Kidney glomerular epithelial cell (primary cell): ENCODE results near the gene ANXA10.
"Not testable (repeated sequence)": the region's sequence is repeated elsewhere in the genome, so short reads cannot be mapped to it uniquely, and the experiment has no call there.

Experiments
- DNase-seq: peaks from one replicate; lab custom pipeline; 2025; lab: John Stamatoyannopoulos, UW

Gene ANXA10

DNA sequence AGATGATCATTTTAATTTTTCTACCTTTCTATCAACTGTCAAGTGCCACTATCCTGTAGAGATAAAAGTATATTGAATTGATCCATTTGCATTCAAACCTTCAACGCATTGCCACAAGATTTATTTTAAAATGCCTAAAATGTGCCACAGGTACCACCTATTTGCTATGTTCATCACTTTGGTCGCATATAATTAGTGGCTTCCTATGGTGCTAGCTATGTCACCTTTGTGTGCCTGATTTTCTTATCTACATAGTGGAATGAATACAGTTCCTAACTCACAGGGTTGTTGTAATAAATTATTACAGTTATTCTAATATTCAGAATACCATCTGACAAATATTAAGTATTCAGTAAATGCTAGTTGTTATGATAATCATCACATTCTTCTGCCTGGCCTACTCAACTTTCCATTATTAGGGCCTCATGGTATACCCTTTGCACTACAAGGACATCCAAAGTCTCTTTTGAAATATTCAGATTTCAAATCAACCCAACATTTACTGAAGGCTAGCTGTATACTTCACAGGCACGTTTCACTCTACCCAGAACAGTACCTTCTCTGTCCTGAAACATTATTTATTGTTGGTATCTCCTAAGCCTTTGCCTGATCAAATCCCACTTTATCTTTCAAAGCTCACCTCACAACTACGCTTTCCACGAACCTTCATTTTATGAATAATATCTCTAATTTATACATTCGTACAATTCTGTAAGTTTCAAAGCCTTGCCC is 62.4 kb downstream of the ANXA10 start:
- no peak for DNase-seq

GRCh38 chr4:168162604-168163003 is 70.3 kb downstream of the ANXA10 start:
- DNase-seq = peak; percentile 32

GRCh38 chr4:168163106-168163505 is 70.8 kb downstream of the ANXA10 start:
- DNase-seq = no peak

GRCh38 chr4:168164045-168164444 is 71.7 kb downstream of the ANXA10 start:
- DNase-seq = no peak

- DNase-seq = no peak
Measured at GRCh38 chr4:168164915-168165548, 72.7 kb downstream of the ANXA10 start.

DNA sequence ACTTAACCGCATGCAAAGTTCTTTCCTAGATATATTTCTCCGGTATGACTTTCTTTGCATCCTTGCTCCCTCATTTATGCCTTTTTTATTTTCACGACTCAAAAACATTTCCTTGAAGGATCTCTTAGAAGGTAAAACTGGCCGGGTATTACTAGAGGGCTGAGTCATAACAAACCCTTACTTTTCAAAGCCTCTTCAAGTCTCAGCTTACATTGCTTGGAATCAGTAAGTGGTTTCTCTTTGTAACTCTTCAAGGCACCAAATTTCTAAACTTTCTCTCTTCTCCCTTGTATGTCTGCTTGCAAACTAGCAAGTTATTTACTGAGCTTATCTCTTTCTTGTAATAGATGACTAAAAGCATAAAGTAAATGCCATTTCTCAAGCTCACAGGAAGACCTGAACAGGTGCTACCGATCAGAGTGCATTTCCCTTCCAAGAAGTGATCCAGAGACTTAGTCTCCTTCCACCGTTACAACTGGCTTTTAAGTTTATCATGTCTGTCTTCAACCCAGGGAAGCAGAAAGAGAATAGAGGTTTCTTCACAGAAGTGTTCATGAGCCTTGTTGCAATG is 75.5 kb downstream of the ANXA10 start:
- DNase-seq = no peak

- no peak for DNase-seq
Measured at GRCh38 chr4:168174308-168174707, 82.0 kb downstream of the ANXA10 start.

GRCh38 chr4:168177546-168178149 is 85.3 kb downstream of the ANXA10 start:
- DNase-seq = no peak

DNA sequence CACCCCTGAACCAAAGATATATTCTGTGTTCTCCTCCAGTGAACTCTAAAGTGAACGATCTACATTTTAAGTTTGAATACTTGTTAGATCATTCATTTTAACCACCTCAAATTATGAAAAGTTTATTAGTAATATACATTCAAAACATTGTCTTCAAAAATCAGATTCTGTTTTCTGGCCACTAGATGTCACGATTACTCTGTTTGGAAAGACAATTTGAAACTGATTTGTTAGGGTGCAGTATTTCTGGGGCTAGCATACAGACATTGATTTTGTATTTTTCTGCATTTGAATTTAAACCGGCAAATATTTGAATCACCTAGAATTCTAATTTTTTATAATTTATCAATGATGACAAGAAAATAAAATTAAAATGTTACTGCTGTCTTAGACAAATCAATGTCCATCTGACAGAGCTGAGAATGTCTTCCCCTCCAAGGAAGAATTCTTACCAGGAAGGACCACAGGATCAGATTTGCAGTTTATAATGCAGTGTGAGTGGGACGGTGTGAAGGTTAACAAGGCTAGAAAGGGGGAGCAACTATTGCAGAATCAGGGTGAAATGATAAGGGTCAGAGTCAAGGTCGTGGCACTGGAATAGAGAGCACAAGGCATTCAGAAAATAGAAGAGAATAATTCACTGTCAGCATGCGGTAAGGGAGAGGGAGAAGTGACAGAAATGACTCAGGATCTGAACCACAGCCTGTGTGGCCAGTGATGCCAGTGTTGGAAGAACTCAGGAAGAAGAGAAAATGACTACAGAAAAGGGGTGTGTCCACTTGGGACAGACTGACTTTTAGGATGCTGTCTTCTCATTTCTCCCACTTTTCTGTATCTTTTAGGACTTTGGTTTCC is 91.6 kb downstream of the ANXA10 start:
- peak; percentile 15 for DNase-seq

GRCh38 chr4:168188754-168189153 is 96.4 kb downstream of the ANXA10 start:
- DNase-seq = no peak

- no peak for DNase-seq
Measured at GRCh38 chr4:168197926-168198325, 105.6 kb downstream of the ANXA10 start.

DNA sequence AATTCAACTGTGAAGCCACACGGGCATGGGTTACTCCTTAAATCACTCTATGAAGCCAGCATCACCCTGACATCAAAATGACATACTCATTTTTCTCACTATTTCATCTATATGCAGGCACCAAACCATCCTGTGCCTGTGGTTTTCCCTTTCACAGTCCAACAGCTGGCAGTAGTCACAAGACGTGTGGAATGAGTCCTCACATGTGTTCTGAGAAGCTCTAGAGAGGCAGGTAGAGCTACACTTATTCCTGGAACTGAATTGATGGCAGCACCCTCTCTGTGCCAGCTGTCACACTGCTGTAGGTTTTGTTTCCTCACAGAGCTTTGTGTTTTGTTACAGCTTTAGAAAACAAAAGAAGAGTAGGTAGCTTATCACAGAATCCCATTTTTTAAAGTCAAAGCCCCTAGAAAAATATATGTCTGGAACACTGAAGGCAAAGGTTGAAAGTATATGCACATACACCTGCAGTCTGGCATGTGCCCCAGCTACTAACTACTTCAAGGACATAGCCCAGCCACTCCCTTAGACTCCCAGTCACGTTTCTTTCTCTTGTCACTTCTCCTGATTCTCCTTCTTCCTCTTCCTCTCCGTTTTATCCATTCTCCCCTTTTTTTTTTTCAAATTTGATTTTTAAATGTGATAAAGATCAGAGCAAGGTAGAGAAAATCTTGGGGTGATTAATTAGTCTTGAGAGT is 107.1 kb downstream of the ANXA10 start:
- DNase-seq = no peak

- peak; percentile 2 for DNase-seq
Measured at GRCh38 chr4:168200685-168201084, 108.3 kb downstream of the ANXA10 start.

DNA sequence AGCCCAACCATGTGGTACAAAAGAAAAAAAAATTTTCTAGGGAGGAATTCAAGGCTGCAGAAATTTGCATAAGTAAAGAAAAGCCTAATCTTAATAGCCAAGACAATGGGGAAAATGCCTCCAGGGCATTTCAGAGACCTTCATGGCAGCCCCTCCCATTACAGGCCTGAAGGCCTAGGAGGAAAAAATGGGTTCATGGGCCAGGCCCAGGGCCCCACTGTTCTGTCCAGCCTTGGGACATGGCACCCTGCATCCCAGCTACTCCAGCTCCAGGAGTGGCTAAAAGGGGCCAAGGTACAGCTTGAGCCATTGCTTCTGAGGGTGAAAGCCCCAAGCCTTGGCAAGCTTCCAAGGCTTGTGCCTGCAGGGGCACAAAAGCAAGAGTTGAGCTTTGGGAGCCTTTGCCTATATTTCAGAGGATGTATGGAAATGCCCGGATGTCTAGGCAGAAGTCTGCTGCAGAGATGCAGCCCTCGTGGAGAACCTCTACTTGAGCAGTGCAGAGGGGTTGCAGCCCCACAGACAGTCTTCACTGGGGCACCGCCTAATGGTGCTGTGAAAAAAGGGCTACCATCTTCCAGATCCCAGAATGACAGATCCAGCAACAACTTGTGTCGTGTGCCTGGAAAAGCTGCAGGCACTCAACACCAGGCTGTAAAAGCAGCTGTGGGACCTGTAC is 111.0 kb downstream of the ANXA10 start:
- no peak for DNase-seq

DNA sequence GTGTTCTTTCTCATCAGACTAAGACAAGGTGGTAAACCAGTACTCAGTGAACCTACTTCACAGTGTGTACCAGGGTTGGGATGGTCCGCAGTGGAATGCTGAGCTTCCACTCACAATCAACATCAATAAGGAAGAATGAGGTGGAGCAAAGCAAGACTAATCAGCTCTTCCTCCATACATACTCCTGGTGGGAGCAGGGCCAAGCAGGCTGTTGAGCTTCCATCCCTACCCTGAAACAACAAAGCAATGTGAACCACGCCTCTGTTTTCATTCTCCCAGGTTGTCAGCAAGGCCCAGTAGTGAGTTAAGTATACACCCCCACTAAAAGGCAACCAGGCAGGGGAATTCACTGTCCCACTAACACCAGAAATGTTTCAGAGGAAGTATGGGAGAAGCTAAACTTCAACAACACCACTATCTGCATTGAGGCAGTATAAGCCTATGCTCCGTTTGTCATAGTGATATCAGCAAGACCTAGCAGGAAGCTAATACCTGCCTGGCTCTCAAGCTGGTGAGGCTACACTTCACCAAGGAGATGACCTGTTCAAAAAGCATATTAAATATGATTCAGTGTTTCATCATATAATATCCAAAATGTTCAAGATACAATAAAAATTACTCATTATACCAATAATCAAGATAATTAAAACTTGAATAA is 116.7 kb downstream of the ANXA10 start:
- DNase-seq = no peak

DNA sequence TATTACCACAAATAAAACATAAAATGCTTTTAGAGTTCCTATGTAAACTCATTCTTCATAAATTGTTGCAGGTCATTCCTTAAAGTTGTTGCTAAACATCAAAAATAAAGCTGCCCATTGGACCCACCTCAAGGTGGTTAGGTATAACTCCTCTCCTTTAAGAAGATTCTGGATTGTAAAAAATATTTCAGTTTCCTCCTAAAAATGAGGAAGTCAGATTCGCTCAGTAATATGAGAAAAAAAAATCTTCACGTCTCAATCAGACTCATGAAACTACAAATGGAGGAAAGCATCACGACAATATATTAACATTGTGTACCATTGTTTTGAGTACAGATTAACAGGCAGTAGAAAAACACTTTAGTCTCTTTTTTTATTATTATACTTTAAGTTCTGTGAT is 120.3 kb downstream of the ANXA10 start:
- no peak for DNase-seq

DNA sequence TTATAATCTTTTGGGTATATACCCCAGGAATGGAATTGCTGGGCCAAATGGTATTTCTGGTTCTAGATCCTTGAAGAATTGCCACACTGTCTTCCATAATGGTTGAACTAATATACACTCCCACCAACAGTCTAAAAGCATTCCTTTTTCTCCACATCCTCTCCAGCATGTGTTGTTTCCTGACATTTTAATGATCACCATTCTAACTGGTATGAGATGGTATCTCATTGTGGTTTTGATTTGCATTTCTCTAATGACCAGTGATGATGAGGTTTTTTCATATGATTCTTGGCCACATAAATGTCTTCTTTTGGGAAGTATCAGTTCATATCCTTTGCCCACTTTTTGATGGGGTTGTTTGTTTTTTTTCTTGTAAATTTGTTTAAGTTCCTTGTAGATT is 121.2 kb downstream of the ANXA10 start:
- not testable (repeated sequence) for DNase-seq

- peak; percentile 85 for DNase-seq
Measured at GRCh38 chr4:168218645-168219044, 126.3 kb downstream of the ANXA10 start.

GRCh38 chr4:168220893-168221292 is 128.6 kb downstream of the ANXA10 start:
- no peak for DNase-seq

GRCh38 chr4:168221301-168221700 is 129.0 kb downstream of the ANXA10 start:
- DNase-seq = peak; percentile 45
